ENCODE data around the gene MPZL1. TPM values are rescaled to one million over a fixed set of nuclear protein-coding genes. Genes with fewer than 3 reads are reported as not detected.

MPZL1 gene
- total and polyA plus RNA-seq, 4 donors: 173 to 308 (median 265) TPM

DNA sequence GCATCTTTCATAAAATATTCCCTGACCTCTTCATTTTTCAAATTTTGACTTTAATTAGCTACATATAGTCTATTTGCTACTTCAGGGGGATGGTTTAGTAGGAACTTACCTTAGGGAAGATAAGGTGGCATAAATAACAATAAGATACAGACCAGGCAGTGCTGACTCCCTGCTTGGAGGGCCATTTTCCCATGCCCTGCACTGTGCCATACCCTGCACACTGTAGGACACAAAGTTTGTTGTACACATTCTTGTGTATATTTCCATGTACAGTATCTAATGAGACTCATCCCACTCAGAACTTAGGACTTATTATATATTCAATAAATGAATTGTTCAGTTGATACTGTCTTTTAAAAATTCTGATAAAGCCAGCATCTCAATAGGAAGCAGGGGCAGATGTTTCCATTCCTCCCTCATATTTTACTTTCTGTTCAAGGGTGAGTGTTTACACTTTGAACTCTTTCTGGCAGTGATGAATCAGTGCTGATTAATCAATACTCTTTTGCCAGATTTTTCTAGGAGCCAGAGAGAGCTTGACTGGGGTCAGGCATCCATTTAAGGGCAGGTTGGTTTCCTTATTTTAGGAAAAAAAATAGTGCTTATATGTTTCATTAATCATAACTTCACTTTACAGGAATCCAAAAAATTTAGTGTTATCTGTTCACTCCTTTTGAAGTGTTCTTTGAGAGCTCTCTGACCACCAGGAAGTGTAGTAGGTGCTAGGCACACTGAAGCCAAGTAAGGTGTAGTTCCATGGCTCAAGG, 30.6 kb downstream of the MPZL1 start:
- H3K9me3 ChIP-seq (ENCODE audit: control insufficient read depth, insufficient read depth, low read length): no peaks in the 10 kb centered on the region
- no peak for DNase-seq (ENCODE audit: low read depth in 4 of 6, low spot score in 6 of 6)
- H3K27me3 ChIP-seq (ENCODE audit: control insufficient read depth, insufficient read depth, low read length): no peaks in the 10 kb centered on the region
- no peak overlapping the region for H3K27ac ChIP-seq (ENCODE audit: low read depth, low read length)
- H3K36me3 ChIP-seq (ENCODE audit: control insufficient read depth, insufficient read depth, low read length): no peaks in the 10 kb centered on the region
- peaks cover 18% of the 10 kb centered on the region for H3K4me1 ChIP-seq (ENCODE audit: control insufficient read depth, insufficient read depth, low read length)
- no peak overlapping the region for H3K4me3 ChIP-seq (ENCODE audit: low read depth, low read length)

DNA sequence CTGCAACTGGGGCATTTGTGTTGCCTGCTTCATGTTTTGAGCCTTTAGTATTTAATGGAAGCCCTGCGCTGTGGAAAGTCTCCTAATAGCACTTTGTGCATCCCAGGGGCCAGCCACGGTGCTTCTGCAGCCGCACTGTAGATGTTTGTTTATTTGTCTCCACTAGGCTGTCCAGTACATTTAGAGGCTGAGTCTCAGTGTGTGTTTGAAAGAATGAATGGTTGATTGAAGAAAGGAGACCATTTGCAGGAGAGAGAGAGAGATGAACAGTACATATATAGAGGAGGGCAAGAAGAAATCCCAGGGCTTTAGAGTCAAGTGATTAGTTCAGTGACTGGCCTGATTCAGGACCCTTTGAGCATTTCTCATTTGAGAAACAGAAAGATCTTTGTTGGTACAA, 33.9 kb downstream of the MPZL1 start:
- WGBS (ENCODE audit: insufficient coverage): 36% methylated on average over 3 of the region's 3 CpGs

DNA sequence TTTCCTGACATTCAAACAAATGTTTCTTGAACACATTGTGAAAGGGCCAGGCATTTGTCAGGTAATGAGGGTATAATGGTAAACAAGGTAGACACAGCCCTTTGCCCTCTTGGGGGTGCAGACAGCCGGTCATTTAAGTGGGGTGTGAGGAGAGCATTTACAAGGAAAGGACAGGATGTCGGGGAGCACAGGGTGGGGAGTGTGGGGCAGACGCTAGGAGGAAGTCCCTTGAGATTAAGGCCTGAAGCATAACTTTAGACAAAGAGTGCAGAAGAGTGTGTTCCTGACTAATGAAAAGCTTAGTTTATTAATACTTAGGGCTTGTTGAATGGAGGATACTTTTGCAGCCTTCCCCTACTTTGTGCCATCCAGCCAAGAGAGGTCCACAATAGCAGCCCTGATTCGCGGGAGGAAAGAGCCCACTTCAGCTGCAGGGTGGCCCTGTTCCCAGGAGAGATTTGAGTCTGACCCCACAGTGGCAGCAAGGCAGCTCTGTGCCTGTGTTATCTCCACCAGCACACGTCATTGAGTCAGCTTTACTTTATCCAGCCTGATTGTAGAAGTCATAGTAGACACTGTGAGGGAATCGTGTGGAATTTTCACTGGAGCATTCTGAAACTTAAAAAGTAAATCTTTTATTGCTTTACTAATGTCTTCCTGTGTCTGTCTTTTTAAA, 35.1 kb downstream of the MPZL1 start:
- no peak overlapping the region for H3K4me3 ChIP-seq (ENCODE audit: low read depth, low read length)
- 78% methylated on average over 3 of the region's 7 CpGs for WGBS (ENCODE audit: insufficient coverage)
- no peaks in the 10 kb centered on the region for H3K27me3 ChIP-seq (ENCODE audit: control insufficient read depth, insufficient read depth, low read length)
- no peaks in the 10 kb centered on the region for H3K36me3 ChIP-seq (ENCODE audit: control insufficient read depth, insufficient read depth, low read length)
- DNase-seq (ENCODE audit: low read depth in 4 of 6, low spot score in 6 of 6): peak in 1 of 6 donors; percentile 18
- H3K9me3 ChIP-seq (ENCODE audit: control insufficient read depth, insufficient read depth, low read length): no peaks in the 10 kb centered on the region
- H3K4me1 ChIP-seq (ENCODE audit: control insufficient read depth, insufficient read depth, low read length): peaks cover 22% of the 10 kb centered on the region
- peak overlapping the region; percentile 57 for H3K27ac ChIP-seq (ENCODE audit: low read depth, low read length)

More for the DNA sequence above, 33.9 kb downstream of the MPZL1 start:
- Histone ChIP-seq H3K9me3 (ENCODE audit: control insufficient read depth, insufficient read depth, low read length) (no peaks in the 10 kb centered on the region), H3K27me3 (ENCODE audit: control insufficient read depth, insufficient read depth, low read length) (no peaks in the 10 kb centered on the region), H3K4me1 (ENCODE audit: control insufficient read depth, insufficient read depth, low read length) (peaks cover 22% of the 10 kb centered on the region), H3K27ac (ENCODE audit: low read depth, low read length) (peak overlapping the region; percentile 9), H3K4me3 (ENCODE audit: low read depth, low read length) (no peak overlapping the region), H3K36me3 (ENCODE audit: control insufficient read depth, insufficient read depth, low read length) (no peaks in the 10 kb centered on the region)
- peak; percentile 24 to 88 (median 38) for DNase-seq (ENCODE audit: low read depth in 4 of 6, low spot score in 6 of 6)

DNA sequence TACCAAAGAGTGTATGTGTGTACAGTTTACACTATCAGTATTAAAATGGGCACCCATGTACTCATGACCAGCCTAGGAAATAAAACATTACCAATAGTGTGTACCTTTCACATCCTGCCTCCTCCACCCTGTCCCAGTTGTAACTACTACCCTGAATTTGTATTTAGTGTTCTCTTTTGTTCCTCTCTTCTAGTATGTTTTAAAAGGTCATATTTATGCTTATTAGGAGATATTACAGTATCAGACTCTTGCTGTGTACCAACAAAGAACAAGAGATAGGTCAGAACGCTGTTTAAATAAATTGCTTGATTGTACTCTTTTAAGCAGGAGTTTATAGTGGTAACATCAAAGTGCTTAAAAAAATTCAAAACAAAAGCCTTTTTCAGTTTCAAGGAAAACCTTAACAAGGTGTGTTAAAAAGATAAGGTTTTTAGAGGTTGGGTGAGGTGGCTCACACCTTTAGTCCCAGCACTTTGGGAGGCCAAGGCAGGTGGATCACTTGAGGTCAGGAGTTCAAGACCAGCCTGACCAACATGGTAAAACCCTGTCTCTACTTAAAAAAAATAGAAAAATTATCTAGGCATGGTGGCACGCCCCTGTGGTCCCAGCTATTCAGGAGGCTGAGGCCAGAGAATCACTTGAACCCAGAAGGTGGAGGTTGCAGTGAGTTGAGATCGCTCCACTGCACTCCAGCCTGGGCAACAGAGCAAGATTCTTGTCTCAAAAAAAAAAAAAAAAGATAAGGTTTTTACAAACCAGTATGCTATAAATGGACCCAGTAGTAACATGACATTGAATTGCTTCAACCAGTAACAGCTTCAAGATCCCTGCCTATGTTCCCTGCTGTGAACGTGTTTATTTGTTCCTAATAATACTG, 35.9 kb downstream of the MPZL1 start:
- no peaks in the 10 kb centered on the region for H3K9me3 ChIP-seq (ENCODE audit: control insufficient read depth, insufficient read depth, low read length)
- H3K4me3 ChIP-seq (ENCODE audit: low read depth, low read length): no peak overlapping the region
- peaks cover 26% of the 10 kb centered on the region for H3K4me1 ChIP-seq (ENCODE audit: control insufficient read depth, insufficient read depth, low read length)
- no peak for DNase-seq (ENCODE audit: low read depth in 4 of 6, low spot score in 6 of 6)
- no peaks in the 10 kb centered on the region for H3K27me3 ChIP-seq (ENCODE audit: control insufficient read depth, insufficient read depth, low read length)
- no CpG with 5 or more reads among the region's 4 CpGs for WGBS (ENCODE audit: insufficient coverage)
- peak overlapping the region; percentile 10 for H3K27ac ChIP-seq (ENCODE audit: low read depth, low read length)
- no peaks in the 10 kb centered on the region for H3K36me3 ChIP-seq (ENCODE audit: control insufficient read depth, insufficient read depth, low read length)

DNA sequence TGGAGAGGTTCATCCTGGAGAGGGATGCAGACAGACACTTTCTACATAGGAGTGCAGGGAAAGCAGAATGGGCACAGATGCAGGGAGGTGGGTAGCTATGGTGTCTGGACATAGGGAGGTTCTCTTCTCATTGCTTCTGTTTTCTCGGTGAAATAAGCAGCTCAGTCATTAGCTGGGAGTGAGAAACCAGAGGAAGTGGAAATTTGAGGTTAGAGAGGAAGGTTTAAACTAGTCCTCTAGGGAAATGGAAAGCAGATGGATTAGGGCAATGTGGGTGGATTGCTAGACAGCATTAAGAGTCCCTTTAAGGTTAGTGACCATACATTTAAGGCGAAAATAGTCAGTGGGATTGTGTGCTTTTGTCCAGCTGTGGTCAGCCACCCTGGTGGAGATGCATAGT, 39.6 kb downstream of the MPZL1 start:
- H3K4me3 ChIP-seq (ENCODE audit: low read depth, low read length): no peak overlapping the region
- WGBS (ENCODE audit: insufficient coverage): 47% methylated on average over 2 of the region's 2 CpGs
- no peak for DNase-seq (ENCODE audit: low read depth in 4 of 6, low spot score in 6 of 6)

DNA sequence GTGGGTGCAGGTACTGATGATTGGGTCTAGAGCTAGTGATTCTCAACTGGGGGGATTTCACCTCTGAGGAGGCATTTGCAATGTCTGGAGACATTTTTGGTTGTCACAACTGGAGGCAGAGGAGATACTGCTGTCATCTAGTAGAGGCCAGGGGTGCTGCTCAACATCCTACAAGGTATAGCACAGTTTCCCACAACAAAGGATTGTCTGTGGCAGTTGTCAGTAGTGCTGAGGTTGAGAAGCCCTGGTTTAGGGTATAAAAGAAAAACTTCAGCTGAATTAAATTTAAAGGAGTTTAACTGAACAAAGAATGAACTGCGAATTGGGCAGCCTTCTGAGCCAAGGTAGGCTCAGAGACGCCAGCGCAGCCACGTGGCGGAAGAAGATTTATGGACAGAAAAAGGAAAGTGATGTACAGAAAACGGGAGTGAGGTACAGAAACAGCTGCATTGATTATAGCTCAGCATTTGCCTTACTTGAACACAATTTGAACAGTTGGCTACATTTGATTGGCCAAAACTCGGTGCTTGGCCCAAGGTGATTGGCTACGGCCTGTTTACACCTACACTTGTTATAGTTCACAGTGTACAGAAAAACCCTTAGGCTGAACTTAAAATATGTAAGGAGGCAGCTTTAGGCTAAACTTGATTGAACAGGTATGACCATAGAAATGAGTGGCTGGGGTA, 40.4 kb downstream of the MPZL1 start:
- Histone ChIP-seq H3K4me3 (ENCODE audit: low read depth, low read length) (no peak overlapping the region), H3K9me3 (ENCODE audit: control insufficient read depth, insufficient read depth, low read length) (no peaks in the 10 kb centered on the region), H3K27me3 (ENCODE audit: control insufficient read depth, insufficient read depth, low read length) (no peaks in the 10 kb centered on the region), H3K27ac (ENCODE audit: low read depth, low read length) (no peak overlapping the region), H3K36me3 (ENCODE audit: control insufficient read depth, insufficient read depth, low read length) (no peaks in the 10 kb centered on the region), H3K4me1 (ENCODE audit: control insufficient read depth, insufficient read depth, low read length) (peaks cover 11% of the 10 kb centered on the region)
- DNase-seq (ENCODE audit: low read depth in 4 of 6, low spot score in 6 of 6): no peak
- WGBS (ENCODE audit: insufficient coverage): 66% methylated on average over 6 of the region's 8 CpGs

More for the DNA sequence above, 39.6 kb downstream of the MPZL1 start:
- no peaks in the 10 kb centered on the region for H3K27me3 ChIP-seq (ENCODE audit: control insufficient read depth, insufficient read depth, low read length)
- no peaks in the 10 kb centered on the region for H3K36me3 ChIP-seq (ENCODE audit: control insufficient read depth, insufficient read depth, low read length)
- H3K9me3 ChIP-seq (ENCODE audit: control insufficient read depth, insufficient read depth, low read length): no peaks in the 10 kb centered on the region
- peaks cover 17% of the 10 kb centered on the region for H3K4me1 ChIP-seq (ENCODE audit: control insufficient read depth, insufficient read depth, low read length)
- no peak overlapping the region for H3K27ac ChIP-seq (ENCODE audit: low read depth, low read length)

DNA sequence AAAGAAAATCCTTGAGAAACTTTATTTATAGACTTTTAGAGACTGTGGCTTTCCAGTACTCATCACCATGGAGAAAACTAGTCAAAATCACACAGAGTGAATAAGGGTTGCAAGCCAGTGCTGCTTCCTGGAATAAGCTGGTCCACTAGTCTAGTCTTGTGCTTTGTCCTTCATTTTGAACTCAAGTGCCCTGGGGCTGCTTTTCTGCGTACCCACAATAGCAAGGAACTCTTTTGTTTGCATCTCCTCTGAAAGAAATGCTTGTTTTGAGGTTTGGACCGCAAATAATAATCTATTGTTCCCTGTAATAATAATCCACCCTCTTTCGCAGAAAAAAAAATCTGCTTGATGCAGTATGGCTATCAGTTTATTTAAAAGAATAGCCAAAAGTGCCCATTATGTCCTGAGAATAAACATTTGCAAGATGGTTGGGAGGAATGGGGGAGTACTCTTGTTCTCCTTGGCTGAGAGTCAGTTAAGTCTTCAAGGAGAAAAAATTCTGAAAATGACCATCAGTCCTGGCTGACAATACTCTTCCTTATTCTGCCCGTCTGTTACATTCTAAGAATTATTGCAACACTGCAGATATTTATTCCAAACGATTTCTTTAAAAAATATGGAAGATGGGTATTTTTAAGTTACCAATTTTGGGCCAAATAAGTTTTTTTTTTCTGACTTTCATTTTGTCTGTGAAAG, 41.9 kb downstream of the MPZL1 start:
- peak in 1 of 6 donors; percentile 54 for DNase-seq (ENCODE audit: low read depth in 4 of 6, low spot score in 6 of 6)
- Histone ChIP-seq H3K4me3 (ENCODE audit: low read depth, low read length) (no peak overlapping the region), H3K36me3 (ENCODE audit: control insufficient read depth, insufficient read depth, low read length) (no peaks in the 10 kb centered on the region), H3K27ac (ENCODE audit: low read depth, low read length) (no peak overlapping the region), H3K4me1 (ENCODE audit: control insufficient read depth, insufficient read depth, low read length) (peaks cover 8% of the 10 kb centered on the region), H3K9me3 (ENCODE audit: control insufficient read depth, insufficient read depth, low read length) (no peaks in the 10 kb centered on the region), H3K27me3 (ENCODE audit: control insufficient read depth, insufficient read depth, low read length) (no peaks in the 10 kb centered on the region)
- no CpG with 5 or more reads among the region's 5 CpGs for WGBS (ENCODE audit: insufficient coverage)

DNA sequence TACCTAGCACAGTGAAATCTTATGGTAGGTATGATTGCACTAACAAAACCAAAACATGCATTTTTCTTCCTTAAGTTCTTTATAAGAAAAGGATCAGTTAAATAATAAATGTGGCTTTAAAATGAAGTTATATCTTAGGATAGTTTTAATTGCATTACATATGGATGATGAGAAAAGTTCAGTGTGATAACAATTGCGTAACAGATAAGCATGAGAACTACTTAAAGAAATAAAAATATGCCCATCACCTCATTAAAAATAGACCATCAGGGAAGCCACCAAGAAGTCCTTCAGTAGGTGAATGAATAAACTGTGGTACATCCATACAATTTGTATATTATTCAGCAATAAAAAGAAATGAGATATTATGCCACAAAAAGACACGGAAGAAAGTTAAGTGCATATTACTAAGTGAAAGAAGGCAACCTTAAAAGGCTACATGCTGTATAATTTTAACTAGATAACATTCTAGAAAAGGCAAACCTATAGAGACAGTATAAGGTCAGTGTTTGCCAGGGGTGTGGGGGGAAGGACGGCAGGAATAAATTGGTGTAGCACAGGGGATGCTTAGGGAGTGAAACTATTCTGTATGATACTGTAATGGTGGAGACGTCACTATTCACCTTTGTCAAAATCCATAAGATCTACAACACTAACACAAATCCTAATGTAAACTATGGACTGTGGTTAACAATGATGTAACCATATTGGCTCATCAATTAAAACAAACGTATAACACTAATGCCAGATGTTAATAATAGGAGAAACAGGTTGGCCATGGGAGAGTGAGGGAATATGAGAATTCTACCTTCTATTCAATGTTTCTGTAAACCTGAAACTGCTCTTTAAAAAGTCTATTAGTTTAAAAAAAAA, 42.9 kb downstream of the MPZL1 start:
- no peaks in the 10 kb centered on the region for H3K9me3 ChIP-seq (ENCODE audit: control insufficient read depth, insufficient read depth, low read length)
- H3K27me3 ChIP-seq (ENCODE audit: control insufficient read depth, insufficient read depth, low read length): no peaks in the 10 kb centered on the region
- no CpG with 5 or more reads among the region's 5 CpGs for WGBS (ENCODE audit: insufficient coverage)
- DNase-seq (ENCODE audit: low read depth in 4 of 6, low spot score in 6 of 6): no peak
- H3K36me3 ChIP-seq (ENCODE audit: control insufficient read depth, insufficient read depth, low read length): peaks cover 3% of the 10 kb centered on the region
- H3K4me1 ChIP-seq (ENCODE audit: control insufficient read depth, insufficient read depth, low read length): peaks cover 5% of the 10 kb centered on the region
- no peak overlapping the region for H3K27ac ChIP-seq (ENCODE audit: low read depth, low read length)
- no peak overlapping the region for H3K4me3 ChIP-seq (ENCODE audit: low read depth, low read length)

All from spinal cord (tissue), 10 donors.